ENCODE results near the gene NUDT4.
"Not testable (repeated sequence)": the region's sequence is repeated elsewhere in the genome, so short reads cannot be mapped to it uniquely, and the experiment has no call there.

NUDT4 gene

DNA sequence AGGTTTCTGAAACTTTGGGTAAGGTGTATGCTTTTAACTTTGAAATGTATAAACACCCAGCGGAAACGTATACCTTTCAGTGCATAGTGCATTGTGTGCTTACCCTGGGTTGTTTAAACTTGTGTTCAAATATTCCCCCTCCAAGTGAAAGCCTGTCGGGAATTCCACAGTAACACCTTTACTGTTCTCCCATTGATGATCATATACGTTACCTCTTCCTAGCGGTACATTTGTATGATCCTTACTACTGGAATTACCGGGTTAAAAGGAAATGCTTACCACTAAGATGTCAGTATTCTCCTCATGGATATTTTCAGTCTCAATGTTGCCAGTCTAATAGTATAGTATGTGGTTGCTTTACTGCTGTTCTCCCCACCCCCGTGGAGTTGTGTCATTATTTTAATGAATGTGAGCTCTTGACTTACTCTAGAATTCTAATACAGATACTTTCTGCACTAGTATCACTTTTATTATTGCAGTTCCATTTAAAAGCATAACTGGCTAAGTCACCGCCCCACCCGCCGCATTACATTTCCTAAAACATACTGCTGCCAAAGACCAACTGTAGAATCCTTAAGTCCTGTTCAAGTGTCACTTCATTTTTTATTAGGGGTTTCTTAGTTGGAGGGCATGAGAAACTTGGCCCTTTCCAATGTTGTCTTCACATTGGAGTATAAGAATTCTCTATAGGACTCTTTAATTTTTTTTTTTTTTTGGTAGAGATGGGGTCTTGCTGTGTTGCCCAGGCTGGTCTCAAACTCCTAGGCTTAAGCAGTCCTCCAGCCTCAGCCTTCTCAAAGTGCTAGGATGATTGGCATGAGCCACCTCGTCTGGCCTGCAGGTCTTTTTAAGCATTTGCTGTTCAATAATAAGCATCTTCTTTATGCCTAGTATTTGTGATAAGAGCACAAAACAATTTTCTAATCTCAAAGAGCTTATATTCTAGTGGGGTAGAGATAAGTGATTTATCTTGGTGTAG lies 24.9 kb downstream of the NUDT4 start:
- DNase-seq: no peak

DNA sequence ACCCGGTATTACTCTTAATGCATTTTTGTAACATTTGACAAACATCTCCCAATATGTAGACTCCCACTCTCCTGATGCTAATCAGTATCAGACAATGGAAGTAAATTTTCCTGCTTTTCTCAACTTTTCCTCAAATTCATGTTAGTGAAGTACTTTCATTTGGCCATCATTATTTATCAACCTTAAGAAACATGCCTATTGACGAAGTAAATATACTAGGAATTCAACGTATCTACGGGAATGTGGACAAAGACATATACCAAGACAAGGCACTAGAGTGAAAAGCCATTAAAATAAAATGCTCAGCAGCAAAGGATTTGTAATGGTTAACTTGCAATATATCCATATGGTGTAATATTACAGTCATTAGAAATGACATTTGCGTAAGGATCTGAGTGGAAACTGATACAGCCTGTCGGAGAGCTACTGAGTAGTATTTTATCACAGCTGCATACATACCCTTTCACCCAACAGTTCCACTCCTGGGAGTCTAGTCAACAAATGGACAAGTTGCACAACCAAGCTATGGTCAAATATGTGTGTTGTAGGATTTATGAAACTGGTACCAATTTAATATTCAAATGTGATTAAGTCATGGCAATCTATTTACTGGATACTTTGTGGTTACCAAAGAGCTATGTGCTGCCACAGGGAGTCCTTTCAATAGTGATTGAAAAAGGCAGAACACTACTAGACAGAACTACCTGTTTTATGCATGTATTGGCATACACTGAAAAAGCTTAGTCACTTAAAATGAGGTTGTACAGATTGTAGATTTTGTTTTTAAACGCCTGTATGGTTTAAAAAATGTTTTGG lies 26.5 kb downstream of the NUDT4 start:
- peak; percentile 24 for DNase-seq

DNA sequence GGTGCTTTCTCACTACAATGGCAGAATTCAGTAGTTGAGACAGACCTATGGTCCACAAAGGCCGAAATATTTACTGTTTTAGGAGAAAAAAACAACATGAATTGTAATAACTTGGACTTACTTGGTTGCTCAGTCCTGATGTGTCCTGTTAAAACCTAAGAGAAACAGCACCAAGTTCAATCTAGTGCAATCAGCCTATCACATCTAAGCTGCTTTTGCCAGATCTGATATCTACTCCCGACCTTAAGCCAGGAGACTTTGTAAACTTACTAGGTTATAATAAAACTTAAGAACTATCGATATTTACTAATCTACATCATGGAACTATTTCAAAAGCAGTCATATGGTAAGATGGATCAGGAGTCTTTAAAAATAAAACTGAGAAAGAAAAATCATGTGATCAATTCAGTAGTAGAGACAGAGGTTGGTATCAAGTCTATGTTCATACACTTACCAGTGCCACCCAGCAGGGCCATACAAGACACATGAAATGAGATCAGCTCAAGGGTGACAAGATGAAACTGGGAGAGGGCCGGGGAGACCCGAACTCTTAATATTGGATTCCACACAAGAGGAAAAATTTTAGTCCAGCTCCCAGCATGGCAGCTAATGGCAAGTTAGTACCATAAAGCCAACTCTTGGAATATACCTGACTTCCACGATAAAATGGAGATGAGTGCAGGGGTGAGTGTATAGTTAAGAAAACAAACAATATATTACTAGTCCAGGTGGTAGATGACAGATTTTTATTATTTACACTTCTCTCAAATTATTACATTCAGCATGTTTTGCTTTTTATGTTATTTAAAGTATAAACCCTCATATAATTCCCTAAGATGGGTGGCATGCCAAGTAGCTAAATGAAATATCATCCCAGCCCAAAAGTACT lies 27.5 kb downstream of the NUDT4 start:
- DNase-seq: no peak

DNA sequence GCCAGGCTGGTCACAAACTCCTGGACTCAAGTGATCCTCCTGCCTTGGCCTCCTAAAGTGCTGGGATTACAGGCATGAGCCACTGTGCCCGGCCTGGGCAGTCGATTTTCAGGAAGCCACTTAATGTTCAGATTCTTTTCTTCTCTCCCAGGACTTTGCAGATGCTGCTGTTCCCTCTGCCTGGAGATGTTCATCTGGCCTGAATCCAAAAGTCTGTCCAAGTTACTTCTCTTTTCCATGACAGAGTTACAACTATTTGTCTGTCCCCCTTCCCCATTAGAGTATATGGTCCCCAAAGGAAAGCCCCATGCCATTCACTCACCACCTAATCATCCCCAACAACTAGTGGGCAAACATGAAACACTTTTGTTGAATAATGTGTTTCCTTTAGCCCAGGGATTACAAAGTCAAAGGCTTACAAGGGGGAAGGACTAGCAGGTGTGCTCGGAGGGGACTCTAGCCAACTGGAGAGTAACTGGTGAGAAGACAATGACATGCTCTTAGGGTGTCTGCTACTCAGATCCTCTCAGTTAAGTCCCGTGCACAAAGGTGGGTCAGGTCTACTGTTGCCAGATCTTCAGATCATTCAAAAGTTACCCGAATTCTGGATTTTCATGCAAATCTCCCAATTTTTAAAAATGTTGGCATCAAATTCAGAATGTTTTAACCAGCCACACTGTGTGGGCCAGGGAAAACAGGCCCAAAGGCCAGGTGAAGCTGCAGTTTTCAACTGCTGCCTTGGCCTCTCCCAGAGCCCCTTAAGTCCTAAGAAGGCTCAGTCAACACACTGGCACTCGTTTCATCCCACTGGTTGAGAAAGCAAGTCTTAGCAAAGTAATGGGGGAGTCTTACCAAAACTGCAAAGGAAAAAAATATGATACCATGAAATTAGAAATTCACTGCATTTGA lies 29.6 kb downstream of the NUDT4 start:
- DNase-seq: no peak

DNA sequence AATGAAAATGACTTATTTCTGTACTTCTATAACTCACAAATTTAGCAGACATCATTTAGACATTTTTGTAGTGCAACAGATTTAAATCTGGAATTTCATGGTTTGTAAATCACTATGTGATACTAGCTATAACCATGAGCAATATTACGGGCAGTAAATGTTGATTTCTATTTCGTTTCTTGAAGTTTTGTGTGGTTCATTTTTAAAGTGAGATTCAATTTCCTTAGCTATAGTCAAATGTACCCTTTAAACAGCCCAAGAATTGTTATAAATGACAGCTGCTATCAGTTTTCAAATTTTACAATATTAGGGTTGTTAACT lies 30.2 kb downstream of the NUDT4 start:
- DNase-seq: no peak

DNA sequence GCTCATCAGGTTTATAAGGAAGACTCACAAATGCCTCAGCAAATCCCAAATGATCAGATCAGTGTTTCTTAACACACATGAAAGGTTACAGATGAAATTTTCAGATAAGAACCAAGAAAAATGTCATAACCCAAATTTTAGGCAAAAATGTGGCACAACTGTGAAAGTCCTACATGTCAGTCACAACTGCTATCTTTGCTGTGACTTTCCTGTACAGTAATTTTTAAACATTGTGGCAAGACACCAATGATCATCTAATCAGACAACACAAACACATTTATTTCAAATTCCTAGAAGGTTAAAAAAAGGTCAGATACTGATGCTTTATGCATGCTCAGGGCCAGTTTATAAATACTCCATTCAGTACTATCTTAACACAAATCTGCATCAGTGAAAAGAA lies 31.1 kb downstream of the NUDT4 start:
- no peak for DNase-seq

DNA sequence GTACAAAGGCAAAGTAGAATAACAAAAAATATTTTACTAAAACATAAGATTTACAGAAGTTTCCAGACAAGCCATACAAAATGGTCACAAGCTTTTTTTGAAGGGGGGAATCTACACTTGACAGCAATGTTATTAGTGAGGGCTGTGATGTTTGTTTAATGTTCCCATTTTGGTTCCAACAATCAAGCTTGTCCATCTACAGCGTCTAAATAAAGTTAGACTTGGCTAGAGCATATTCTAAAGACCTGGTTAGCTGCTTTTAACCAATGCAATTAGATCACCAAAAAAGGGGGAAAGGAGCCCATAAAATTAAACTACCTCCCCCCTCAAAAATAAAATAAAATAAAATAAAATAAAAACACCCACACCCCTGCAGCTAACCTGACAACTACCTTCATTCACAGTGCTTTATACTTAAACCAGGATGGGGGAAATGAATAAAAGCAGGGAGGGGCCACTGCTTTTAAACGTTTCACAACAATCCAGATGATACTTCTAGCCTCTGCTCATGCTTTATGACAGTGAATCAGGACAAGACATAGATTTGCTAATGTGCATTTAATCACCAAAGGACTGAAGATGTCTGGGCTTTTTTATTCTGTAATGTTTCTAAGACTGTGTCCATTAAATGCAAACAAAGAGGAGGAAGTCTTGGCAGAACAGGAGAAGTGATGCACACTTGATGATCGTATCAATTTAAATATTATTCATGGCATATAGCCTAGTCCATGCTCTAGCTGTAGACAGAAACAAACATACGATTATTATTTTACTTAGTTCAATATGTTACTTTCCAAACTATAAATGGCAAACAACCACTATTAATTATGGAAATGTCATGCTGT lies 31.8 kb downstream of the NUDT4 start:
- DNase-seq: not testable (repeated sequence)

DNA sequence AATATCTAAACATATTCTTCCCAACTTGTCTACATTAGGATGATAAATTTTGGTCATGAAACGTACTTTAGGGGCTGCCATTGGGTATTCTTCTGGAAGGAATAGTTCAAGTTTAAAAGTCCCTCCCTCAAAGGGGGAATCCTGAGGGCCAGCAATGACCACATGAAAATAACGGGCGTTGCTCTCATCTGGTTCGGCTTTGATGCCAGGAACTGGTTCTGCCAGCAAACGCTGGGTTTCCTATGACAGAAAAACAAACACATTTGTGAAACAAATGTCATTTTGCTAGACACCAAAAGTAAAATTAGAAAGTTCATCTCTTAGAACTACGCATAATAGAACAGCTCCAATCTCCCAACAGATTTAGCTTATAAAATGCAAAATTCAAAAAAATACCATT lies 33.3 kb downstream of the NUDT4 start:
- not testable (repeated sequence) for DNase-seq

DNA sequence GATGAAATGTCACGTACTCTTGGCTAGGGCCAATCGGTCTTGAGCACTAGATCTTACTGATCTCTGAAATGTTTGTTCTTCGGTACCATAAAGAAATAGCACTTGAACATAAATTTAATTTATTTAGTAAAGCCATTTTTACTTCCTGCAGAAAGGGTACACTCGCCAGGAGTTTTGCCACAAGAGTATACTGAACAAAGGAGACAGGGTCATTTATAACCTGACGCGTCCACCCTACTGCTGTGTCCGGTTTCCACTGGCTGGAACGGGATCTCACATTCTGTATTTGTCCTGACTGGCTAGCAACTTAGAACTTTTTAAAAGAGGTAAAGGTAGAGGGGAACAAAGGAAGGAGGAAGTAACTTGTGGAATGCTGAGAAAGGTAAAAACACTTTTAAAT lies 34.7 kb downstream of the NUDT4 start:
- DNase-seq: not testable (repeated sequence)

DNA sequence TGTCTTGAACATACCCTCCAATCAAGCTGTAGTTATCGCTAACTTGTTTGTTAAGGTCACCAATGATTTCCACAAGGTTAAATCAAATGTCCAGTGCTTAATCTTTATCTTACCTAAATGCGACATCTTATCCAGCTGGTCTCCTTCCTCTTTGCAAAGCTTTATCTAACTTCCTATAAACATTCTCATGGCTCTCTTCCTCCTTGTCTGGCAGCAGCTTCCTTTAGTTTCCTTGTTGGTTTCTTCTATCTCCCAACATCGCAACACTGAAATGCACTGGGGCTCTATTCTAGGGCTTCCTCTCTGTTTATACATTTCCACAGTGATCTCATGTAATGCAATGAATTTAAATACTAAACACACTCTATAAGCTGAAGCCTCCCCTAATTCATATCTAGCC lies 35.3 kb downstream of the NUDT4 start:
- no peak for DNase-seq

DNA sequence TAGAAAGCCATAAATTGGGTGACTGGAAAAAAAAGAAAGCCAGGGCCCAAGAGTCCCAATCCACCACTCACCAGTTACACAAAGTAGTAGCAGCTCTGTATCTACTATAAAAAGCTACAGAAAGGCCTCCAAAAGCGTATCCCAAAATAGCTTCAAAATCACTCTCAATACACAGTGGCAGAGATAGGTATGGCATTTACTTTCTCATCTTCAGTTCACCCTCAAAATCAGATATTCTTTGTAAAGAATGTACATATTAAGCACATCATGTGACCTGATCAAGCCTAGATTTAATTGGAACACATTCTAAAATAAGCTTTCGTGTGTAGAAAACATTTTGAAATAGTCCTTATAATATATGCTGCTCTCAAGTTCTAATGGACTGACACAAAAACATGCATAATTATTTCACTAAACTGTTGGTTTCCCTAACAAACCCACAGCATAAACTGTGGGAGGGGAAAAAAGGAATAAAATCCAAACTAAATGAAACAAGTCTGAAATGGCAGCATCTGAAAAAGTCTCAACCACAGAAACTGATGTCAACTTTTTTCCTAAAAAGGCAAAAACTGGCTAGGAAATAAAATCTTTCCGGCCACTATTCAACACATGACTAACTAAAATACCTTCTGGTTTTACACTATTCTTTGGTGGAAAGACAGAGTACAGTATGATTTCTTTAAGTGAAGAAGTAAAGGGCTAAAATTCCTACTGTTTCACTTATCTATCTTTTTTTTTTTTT lies 38.2 kb downstream of the NUDT4 start:
- no peak for DNase-seq

DNA sequence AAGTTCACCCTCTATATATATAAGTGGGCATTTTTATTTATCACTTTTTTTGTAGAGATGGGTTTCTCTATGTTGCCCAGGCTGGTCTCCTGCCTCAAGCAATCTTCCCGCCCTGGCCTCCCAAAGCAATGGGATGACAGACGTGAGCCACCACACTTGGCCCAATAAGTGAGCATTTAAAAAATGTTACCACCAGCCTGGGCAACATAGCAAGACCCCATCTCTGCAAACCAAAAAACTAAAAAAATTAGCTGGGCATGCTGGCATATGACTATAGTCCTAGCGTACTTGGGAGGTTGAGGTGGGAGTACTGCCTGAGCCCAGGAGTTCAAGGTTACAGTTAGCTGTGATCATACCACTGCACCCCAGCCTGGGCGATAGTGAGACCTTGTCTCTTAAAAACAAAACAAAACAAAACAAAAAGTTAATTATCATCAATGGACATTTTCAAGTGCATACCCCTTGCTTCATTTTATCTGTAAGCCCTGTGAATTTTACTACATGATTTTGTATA lies 40.3 kb downstream of the NUDT4 start:
- no peak for DNase-seq

DNA sequence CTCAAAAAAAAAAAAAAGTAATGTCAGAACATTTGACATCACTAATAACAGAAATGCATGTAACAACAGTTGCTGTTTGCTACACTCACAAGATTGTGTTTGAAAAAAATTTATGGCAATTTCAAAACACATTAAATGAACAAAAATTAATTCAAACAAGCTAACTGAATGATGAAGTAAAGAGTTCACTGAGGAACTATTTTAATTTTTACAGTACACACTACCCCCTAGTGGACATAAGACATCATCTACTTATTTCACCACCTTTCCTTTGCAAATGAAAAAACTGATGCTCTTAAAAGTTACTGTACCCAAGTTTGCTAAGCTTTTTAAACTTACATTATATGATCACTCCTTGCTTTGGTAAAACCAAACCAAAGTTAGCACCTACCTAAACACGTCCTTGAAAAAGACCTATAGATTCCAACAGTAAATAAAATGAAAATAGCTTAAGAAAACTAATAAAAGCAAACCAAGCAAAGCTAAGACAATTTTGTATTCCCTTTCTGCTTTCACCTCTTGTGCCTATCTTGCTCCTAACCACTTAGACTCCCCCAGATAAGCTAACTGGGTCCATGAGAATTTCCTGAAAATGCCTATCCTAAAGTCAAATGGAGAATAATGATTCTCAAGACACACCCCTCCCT lies 41.8 kb downstream of the NUDT4 start:
- no peak for DNase-seq

DNA sequence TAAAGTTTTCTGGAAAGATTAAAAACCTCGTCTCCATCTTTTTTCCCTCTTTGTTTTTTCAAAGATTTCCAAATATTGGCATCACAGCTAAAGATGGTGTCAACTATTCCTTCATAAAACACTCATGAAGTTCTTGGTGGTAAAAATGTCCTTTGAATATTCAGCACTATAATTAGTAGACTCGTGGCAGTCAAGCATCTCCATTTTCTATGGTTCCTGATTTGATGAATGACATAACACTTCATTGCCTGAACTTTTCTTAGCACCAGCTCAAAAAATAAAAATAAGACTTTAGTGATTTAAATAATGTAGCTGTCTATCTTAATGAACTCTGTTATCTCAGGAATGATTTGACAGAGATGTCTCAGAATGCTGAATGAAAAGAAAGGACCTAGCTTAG lies 44.3 kb downstream of the NUDT4 start:
- DNase-seq: no peak

DNA sequence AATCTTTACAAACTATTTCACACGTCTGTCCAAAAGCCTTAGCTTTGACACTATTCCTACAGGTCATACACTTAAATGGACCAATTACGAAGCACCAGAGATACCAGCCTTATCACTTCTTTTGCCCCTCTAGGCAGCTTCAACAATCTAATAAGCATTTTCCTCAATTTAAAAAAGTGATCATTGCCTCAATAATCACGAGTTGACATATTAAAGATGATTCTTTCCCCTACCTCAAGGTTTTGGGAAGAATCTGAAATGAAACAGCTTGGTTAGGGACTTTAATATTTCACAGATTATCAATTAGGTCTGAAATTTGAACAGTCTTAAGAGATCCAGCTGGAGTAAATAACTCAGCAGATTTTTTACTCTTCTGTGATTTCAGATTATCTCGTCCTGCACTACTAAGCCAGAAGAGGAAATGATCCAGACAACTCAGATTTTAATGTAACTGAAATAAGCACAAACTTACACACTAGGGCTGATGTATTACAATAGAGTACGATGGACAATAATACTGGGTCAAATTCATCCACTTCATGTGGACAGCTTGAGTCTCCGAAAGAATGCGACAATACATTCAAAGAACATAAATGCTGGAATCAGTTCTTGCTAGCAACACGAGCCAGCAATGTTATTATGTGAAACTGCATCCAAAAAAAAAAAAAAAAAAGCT lies 48.1 kb downstream of the NUDT4 start:
- DNase-seq: no peak

DNA sequence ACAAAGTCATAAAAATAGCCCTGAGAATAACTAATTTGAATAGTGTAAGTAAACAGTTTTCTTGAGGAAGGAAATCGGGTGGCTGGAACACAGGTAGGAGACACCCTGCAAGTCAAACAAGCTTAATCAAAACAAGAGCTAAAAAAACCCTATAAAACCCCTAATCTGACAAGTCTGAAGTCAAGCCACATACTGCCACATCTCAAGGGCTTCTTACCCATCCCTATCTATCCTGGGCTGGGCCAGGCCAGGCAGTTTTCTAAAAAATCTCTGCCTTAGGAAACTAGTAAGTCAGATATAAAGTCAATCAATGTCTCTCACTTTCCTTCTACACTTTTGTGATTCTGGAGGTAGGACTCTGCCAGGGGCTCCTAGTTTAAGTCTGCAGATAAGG lies 48.7 kb downstream of the NUDT4 start:
- no peak for DNase-seq

DNA sequence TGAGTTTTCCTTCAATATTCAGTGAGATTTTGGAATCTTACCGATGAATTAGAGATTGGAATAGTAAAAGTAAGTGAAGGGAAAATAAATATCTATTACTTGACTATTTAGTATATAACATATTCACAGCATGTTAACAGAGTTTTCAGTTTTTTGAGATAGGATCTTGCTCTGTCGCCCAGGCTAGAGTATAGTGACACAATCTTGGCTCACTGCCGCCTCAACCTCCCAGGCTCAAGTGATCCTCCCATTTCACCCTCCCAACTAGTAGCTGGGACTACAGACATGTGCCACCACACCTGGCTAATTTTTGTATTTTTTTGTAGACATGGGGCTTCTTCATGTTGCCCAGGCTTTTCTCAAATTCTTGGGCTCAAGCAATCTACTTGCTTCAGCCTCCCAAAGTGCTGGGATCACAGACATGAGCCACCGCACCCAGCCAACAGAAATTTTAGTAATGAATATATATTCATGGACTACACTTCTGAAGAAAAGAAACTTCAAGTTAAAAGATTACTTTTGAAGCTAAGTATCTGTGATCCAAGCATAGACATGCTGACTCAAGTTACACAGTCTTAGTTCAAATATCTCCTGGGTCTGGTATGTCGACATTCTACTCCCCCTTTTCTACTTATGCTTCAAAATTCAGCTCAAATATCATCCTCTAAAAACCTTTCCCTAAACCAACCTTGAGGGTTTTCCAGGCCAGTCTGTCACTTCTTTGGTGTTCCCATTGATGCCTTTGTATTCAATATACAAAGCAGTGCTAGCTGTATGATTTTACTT lies 50.2 kb downstream of the NUDT4 start:
- no peak for DNase-seq

DNA sequence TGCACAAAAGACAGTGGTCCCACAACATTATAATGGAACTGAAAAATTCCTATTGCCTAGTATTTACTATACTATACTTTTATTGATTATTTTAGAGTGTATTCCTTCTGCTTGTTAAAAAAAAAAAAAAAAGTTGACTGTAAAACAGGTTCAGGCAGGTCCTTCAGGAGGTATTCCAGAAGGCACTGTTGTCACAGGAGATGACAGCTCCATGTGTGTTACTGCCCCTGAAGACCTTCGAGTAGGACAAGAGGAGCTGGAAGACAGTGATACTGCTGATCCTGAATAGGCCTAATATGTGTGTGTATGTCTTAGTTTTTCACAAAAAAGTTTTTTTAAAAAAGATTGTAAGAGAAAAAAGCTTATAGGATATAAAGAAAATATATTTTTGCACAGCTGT lies 51.7 kb downstream of the NUDT4 start:
- DNase-seq: no peak
